ENCODE measurements around the gene GLRX2. TPM values are rescaled to one million over a fixed set of nuclear protein-coding genes. Genes with fewer than 3 reads are reported as not detected.

GLRX2 gene
- total and polyA plus RNA-seq, 2 of the 8 experiments (the other 6 are each of a cell fraction or from before 2014, with no cell fraction given), result 4.8 to 13.5 TPM

GRCh38 chr1:193110864-193111263 lies 5.7 kb upstream of the GLRX2 start (continued):
- TF ChIP-seq EGR1 (IDR thresholded peaks at IDR 0.05; ENCODE audit: borderline replicate concordance, low read depth, low read length) (no peak), RBBP5 (IDR thresholded peaks at IDR 0.05; ENCODE audit: borderline replicate concordance, low read depth, low read length) (no peak), GABPA (IDR thresholded peaks at IDR 0.05; ENCODE audit: borderline replicate concordance, insufficient read depth, low read length) (no peak), POU5F1 (IDR thresholded peaks at IDR 0.05; ENCODE audit: low read depth, low read length) (no peak)
